Testis (tissue), 3 donors: ENCODE data around the gene SMAP1. TPM values are rescaled to one million over a fixed set of nuclear protein-coding genes. Genes with fewer than 3 reads are reported as not detected.

Source experiments
- DNase-seq: peaks from one replicate; pipeline ENCODE4 v3.0.0-alpha.2; 2019
- H3K27ac ChIP-seq, 2 donors: fragments of 200-600 bp; sonication (generic); one replicate each; pipeline ENCODE4 v1.5.1; 2019
- H3K27me3 ChIP-seq: fragments of 200-600 bp; sonication (generic); one replicate; pipeline ENCODE4 v1.5.1; 2019
- H3K36me3 ChIP-seq: fragments of 200-600 bp; sonication (generic); one replicate; pipeline ENCODE4 v1.5.1; 2017; ENCODE audit warnings: low read depth; ENCODE audit errors: missing control alignments
- H3K4me1 ChIP-seq: fragments of 200-600 bp; sonication (generic); one replicate; pipeline ENCODE4 v1.5.1; 2019
- H3K4me3 ChIP-seq, 2 donors: fragments of 200-600 bp; sonication (generic); one replicate each; pipeline ENCODE4 v1.5.1; 2017 to 2019
- H3K9me3 ChIP-seq: fragments of 200-600 bp; sonication (generic); one replicate; pipeline ENCODE4 v1.5.1; 2017
- CTCF ChIP-seq, 3 experiments: fragments of 450-650 bp in 2 of 3; fragments of 200-600 bp in 1 of 3; sonication (generic) in 1 of 3; IDR thresholded peaks; one replicate each; pipeline ENCODE4 v1.5.1; 2016 to 2019; ENCODE audit warnings: antibody characterized with exemption in 3 of 3, mild to moderate bottlenecking in 2 of 3, moderate library complexity in 1 of 3
- POLR2A ChIP-seq: fragments of 450-650 bp; IDR thresholded peaks from one replicate; pipeline ENCODE4 v1.6.1; 2017; ENCODE audit warnings: antibody characterized with exemption, mild to moderate bottlenecking, moderate library complexity
- WGBS, 2 donors: methylation state at CpG; one replicate each; pipeline ENCODE4 v1.1.5; 2018; 5-methylcytosine and 5-hydroxymethylcytosine counted together
- intact Hi-C: fragments of 100-400 bp; cut with DNase I; formaldehyde crosslinking; loops from one replicate; pipeline ENCODE4 v1.15.1; 2023; ENCODE audit warnings: low total_unique reads
- polyA plus RNA-seq: library from polyadenylated mRNA; stranded (reverse); fragments of 350-450 nt; fragmentation: Illumina TruSeq; extraction: RNeasy Lipid Tissue Mini Kit (QIAGEN cat#74804); gene quantifications from one replicate; pipeline ENCODE4 v1.2.3, GENCODE V29; 2014; ENCODE audit warnings: low read depth, low replicate concordance; ENCODE audit not compliant: insufficient read depth
- total RNA-seq, 2 donors: library from RNA; depleted of rRNA; stranded (reverse); fragments of >200 nt; gene quantifications; one replicate each; pipeline ENCODE4 v1.2.3, GENCODE V29; 2016

Gene SMAP1
- total and polyA plus RNA-seq, 3 donors from 2014 or later: 36.1 to 43.3 (median 41.6) TPM

- Histone ChIP-seq H3K4me3 (no peak overlapping the region), H3K4me1 (no peaks in the 10 kb centered on the region), H3K36me3 (no peaks in the 10 kb centered on the region), H3K9me3 (no peaks in the 10 kb centered on the region), H3K27me3 (no peaks in the 10 kb centered on the region), H3K27ac (no peak overlapping the region)
- intact Hi-C loops: no loop called here
- 89 to 93% methylated on average over 1 of the region's 1 CpG for WGBS, 2 donors
- TF ChIP-seq CTCF (IDR thresholded peaks at IDR 0.05) (no peak), POLR2A (no peak)
- DNase-seq: no peak
Measured at GRCh38 chr6:70849348-70850069, 181.8 kb downstream of the SMAP1 start.

- DNase-seq: no peak
- intact Hi-C loops: no loop called here
- TF ChIP-seq CTCF (IDR thresholded peaks at IDR 0.05) (no peak), POLR2A (no peak)
- no peak overlapping the region for H3K4me3 ChIP-seq
- no peaks in the 10 kb centered on the region for H3K9me3 ChIP-seq
- H3K27ac ChIP-seq: no peak overlapping the region
- no peaks in the 10 kb centered on the region for H3K27me3 ChIP-seq
- H3K4me1 ChIP-seq: no peaks in the 10 kb centered on the region
- no peaks in the 10 kb centered on the region for H3K36me3 ChIP-seq
Measured at GRCh38 chr6:70852667-70853246, 185.1 kb downstream of the SMAP1 start.

- no peak overlapping the region for H3K4me3 ChIP-seq
- no peaks in the 10 kb centered on the region for H3K9me3 ChIP-seq
- no peak overlapping the region for H3K27ac ChIP-seq
- intact Hi-C loops: no loop called here
- 92 to 93% methylated on average over 5 of the region's 5 CpGs for WGBS, 2 donors
- H3K4me1 ChIP-seq: no peaks in the 10 kb centered on the region
- H3K27me3 ChIP-seq: no peaks in the 10 kb centered on the region
- DNase-seq: no peak
- TF ChIP-seq CTCF (IDR thresholded peaks at IDR 0.05) (no peak), POLR2A (no peak)
- H3K36me3 ChIP-seq: no peaks in the 10 kb centered on the region
Measured at GRCh38 chr6:70857387-70858077, 189.8 kb downstream of the SMAP1 start.

GRCh38 chr6:70860045-70860444 is 192.4 kb downstream of the SMAP1 start:
- no peak for DNase-seq
- TF ChIP-seq POLR2A: no peak
- TF ChIP-seq CTCF (IDR thresholded peaks at IDR 0.05): no peak
- 63 to 83% methylated on average over 1 of the region's 1 CpG for WGBS, 2 donors

More at GRCh38 chr6:70860045-70860444, 192.4 kb downstream of the SMAP1 start:
- intact Hi-C loops: no loop called here
- no peak overlapping the region for H3K27ac ChIP-seq
- no peaks in the 10 kb centered on the region for H3K4me1 ChIP-seq
- no peaks in the 10 kb centered on the region for H3K9me3 ChIP-seq
- H3K4me3 ChIP-seq: no peak overlapping the region
- no peaks in the 10 kb centered on the region for H3K36me3 ChIP-seq
- no peaks in the 10 kb centered on the region for H3K27me3 ChIP-seq
